Upper lobe of left lung (tissue), 4 donors: ENCODE data around the gene NOL3.

ENCODE experiments used
- CTCF ChIP-seq, 6 experiments: fragments of 450-650 bp in 4 of 6; fragments of 200-600 bp in 2 of 6; sonication (generic) in 2 of 6; IDR thresholded peaks; one replicate each; pipeline ENCODE4 v1.5.1; 2016 to 2019; ENCODE audit warnings: antibody characterized with exemption in 6 of 6
- POLR2AphosphoS5 ChIP-seq, 2 donors: sonication (generic); formaldehyde crosslinking; IDR thresholded peaks; one replicate each; pipeline ENCODE4 v1.5.1; 2017; ENCODE audit warnings: antibody characterized with exemption in 2 of 2

DNA sequence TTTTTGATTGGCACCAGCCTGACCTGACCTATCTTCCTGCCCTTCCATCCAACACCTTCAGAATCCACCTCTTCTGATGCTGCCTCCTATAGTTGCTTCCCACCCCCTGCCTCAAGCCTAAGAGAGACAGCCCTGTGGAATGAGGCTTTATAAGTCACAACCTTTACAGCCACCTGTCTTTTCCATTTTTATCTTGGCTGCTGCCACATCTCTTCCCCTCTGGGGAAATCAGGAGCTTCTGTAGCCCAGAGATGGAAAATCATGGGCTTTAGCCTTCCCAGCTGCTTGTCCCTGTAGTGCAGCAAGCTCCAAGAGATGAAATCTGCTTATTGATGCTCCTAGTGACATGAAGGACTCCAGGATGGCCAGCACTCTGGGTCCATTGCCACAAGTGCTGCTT is 41.9 kb upstream of the NOL3 start:
- TF ChIP-seq CTCF (IDR thresholded peaks at IDR 0.05) (no peak), POLR2AphosphoS5 (IDR thresholded peaks at IDR 0.05) (no peak)
